Stimulated activated naive CD8-positive, alpha-beta T cell treated with anti-CD3 and anti-CD28 coated beads, Interleukin-15, amount 100 ng/mL, for 72 hours (primary cell): ENCODE measurements around the gene ZNF668.
"Not testable (repeated sequence)": the region's sequence is repeated elsewhere in the genome, so short reads cannot be mapped to it uniquely, and the experiment has no call there.

Experiments used
- ATAC-seq: fragments of 150-1000 bp; cut with Tn5 transposase; 2 replicates; pipeline ENCODE4 v1.10.0; 2021; ENCODE audit warnings: mild to moderate bottlenecking, moderate library complexity
- DNase-seq, 2 donors: peaks; one replicate each; pipeline ENCODE4 v3.0.0; 2021 to 2022
- H3K27ac Mint-ChIP-seq, 2 donors: one replicate each; pipeline ENCODE4 v1.8.0; 2022; ENCODE audit warnings: mild to moderate bottlenecking in 2 of 2, mixed read lengths in 2 of 2, moderate library complexity in 2 of 2
- H3K27me3 Mint-ChIP-seq: one replicate; pipeline ENCODE4 v1.8.0; 2022; ENCODE audit warnings: mixed read lengths
- H3K4me1 Mint-ChIP-seq: one replicate; pipeline ENCODE4 v1.8.0; 2022; ENCODE audit warnings: mild to moderate bottlenecking, mixed read lengths
- H3K4me3 Mint-ChIP-seq, 2 donors: one replicate each; pipeline ENCODE4 v1.8.0; 2022; ENCODE audit warnings: mild to moderate bottlenecking in 2 of 2, mixed read lengths in 2 of 2, moderate library complexity in 1 of 2
- H3K9me3 Mint-ChIP-seq, 2 donors: one replicate each; pipeline ENCODE4 v1.8.0; 2022; ENCODE audit warnings: mixed read lengths in 2 of 2

ZNF668 gene

GRCh38 chr16:31108035-31108793 lies 34.2 kb upstream of the ZNF668 start, which contains the start of gene BCKDK:
TSS of gene BCKDK (plus strand) at chr16:31108386. CDS start at chr16:31109224, 838 bp downstream.
- no peaks in the 10 kb centered on the region for H3K27me3 Mint-ChIP-seq
- H3K4me3 Mint-ChIP-seq, result peak within 1 kb of the TSS; percentile 90 to 95
- no peaks in the 10 kb centered on the region for H3K9me3 Mint-ChIP-seq
- ATAC-seq, result peak; percentile 86
- DNase-seq, result peak; percentile 69 to 76
- H3K4me1 Mint-ChIP-seq, result peaks cover 44% of the 10 kb centered on the region
- peak within 1 kb of the TSS; percentile 76 to 93 for H3K27ac Mint-ChIP-seq

- H3K27ac Mint-ChIP-seq, result peak overlapping the region in 1 of 2 donors; percentile 93
- ATAC-seq (peak; percentile 67), DNase-seq (peak; percentile 28 to 40)
- no peaks in the 10 kb centered on the region for H3K9me3 Mint-ChIP-seq
- peak overlapping the region; percentile 90 to 95 for H3K4me3 Mint-ChIP-seq
- no peaks in the 10 kb centered on the region for H3K27me3 Mint-ChIP-seq
- H3K4me1 Mint-ChIP-seq, result peaks cover 41% of the 10 kb centered on the region
Measured at GRCh38 chr16:31107465-31107867, 33.4 kb upstream of the ZNF668 start.

GRCh38 chr16:31106509-31107464 lies 32.7 kb upstream of the ZNF668 start:
- Mint-ChIP-seq H3K9me3 (no peaks in the 10 kb centered on the region), H3K27me3 (no peaks in the 10 kb centered on the region), H3K27ac (no peak overlapping the region), H3K4me1 (peaks cover 36% of the 10 kb centered on the region), H3K4me3 (peak overlapping the region; percentile 90 to 95)
- ATAC-seq (no peak), DNase-seq (no peak)

- peaks cover 35% of the 10 kb centered on the region for H3K4me1 Mint-ChIP-seq
- H3K4me3 Mint-ChIP-seq, result peak overlapping the region; percentile 64 to 66
- H3K9me3 Mint-ChIP-seq, result no peaks in the 10 kb centered on the region
- H3K27ac Mint-ChIP-seq, result peak overlapping the region; percentile 16 to 82
- ATAC-seq (peak; percentile 71), DNase-seq (peak; percentile 90 to 92)
- H3K27me3 Mint-ChIP-seq, result no peaks in the 10 kb centered on the region
Measured at GRCh38 chr16:31105677-31106213, 31.7 kb upstream of the ZNF668 start.

- not testable (repeated sequence) for H3K4me3 Mint-ChIP-seq, ATAC-seq, H3K27me3 Mint-ChIP-seq, DNase-seq, H3K9me3 Mint-ChIP-seq, H3K4me1 Mint-ChIP-seq
- H3K27ac Mint-ChIP-seq, result peak overlapping the region in 1 of 2 donors; percentile 1
Measured at GRCh38 chr16:31100876-31101641, 27.0 kb upstream of the ZNF668 start.

GRCh38 chr16:31099860-31100638 lies 26.0 kb upstream of the ZNF668 start:
- Mint-ChIP-seq H3K4me1 (peaks cover 11% of the 10 kb centered on the region), H3K27ac (no peak overlapping the region), H3K9me3 (peaks cover 0 to 5% of the 10 kb centered on the region in 2 donors), H3K27me3 (no peaks in the 10 kb centered on the region), H3K4me3 (no peak overlapping the region)
- ATAC-seq (no peak), DNase-seq (no peak)

GRCh38 chr16:31094424-31095120 lies 20.5 kb upstream of the ZNF668 start, which contains the start of gene VKORC1:
TSS of gene VKORC1 (minus strand) at chr16:31094797. CDS start at chr16:31094729, 68 bp downstream.
- Mint-ChIP-seq H3K27ac (peak within 1 kb of the TSS; percentile 97 to 98), H3K4me3 (peak within 1 kb of the TSS; percentile 95 to 98), H3K9me3 (peaks cover 0 to 5% of the 10 kb centered on the region in 2 donors), H3K4me1 (peaks cover 41% of the 10 kb centered on the region), H3K27me3 (no peaks in the 10 kb centered on the region)
- DNase-seq (peak; percentile 88 to 91), ATAC-seq (peak; percentile 95)

GRCh38 chr16:31094088-31094423 lies 20.0 kb upstream of the ZNF668 start:
- Mint-ChIP-seq H3K27me3 (no peaks in the 10 kb centered on the region), H3K4me3 (peak overlapping the region; percentile 95 to 98), H3K9me3 (peaks cover 0 to 5% of the 10 kb centered on the region in 2 donors), H3K4me1 (peaks cover 42% of the 10 kb centered on the region), H3K27ac (peak overlapping the region; percentile 97 to 98)
- ATAC-seq, result no peak
- no peak for DNase-seq

- no peak for ATAC-seq
- H3K27ac Mint-ChIP-seq, result no peak overlapping the region
- no peaks in the 10 kb centered on the region for H3K27me3 Mint-ChIP-seq
Measured at GRCh38 chr16:31093132-31093703, 19.2 kb upstream of the ZNF668 start.

GRCh38 chr16:31092330-31092729 lies 18.3 kb upstream of the ZNF668 start:
- ATAC-seq, result no peak
- no peak overlapping the region for H3K27ac Mint-ChIP-seq

More at GRCh38 chr16:31093132-31093703, 19.2 kb upstream of the ZNF668 start:
- no peak for DNase-seq
- Mint-ChIP-seq H3K4me1 (peaks cover 50% of the 10 kb centered on the region), H3K4me3 (peak overlapping the region; percentile 40 to 67), H3K9me3 (peaks cover 0 to 5% of the 10 kb centered on the region in 2 donors)

GRCh38 chr16:31090540-31090939 lies 16.5 kb upstream of the ZNF668 start:
- Mint-ChIP-seq H3K27me3 (no peaks in the 10 kb centered on the region), H3K4me1 (peaks cover 46% of the 10 kb centered on the region), H3K4me3 (no peak overlapping the region), H3K27ac (no peak overlapping the region), H3K9me3 (peaks cover 0 to 2% of the 10 kb centered on the region in 2 donors)
- DNase-seq (no peak), ATAC-seq (no peak)

More at GRCh38 chr16:31092330-31092729, 18.3 kb upstream of the ZNF668 start:
- Mint-ChIP-seq H3K9me3 (peaks cover 0 to 5% of the 10 kb centered on the region in 2 donors), H3K4me3 (no peak overlapping the region), H3K4me1 (peaks cover 52% of the 10 kb centered on the region), H3K27me3 (no peaks in the 10 kb centered on the region)
- DNase-seq, result no peak

GRCh38 chr16:31089199-31089598 lies 15.2 kb upstream of the ZNF668 start:
- DNase-seq, result no peak

GRCh38 chr16:31088459-31089183 lies 14.6 kb upstream of the ZNF668 start, which contains the start of gene PRSS53:
TSS of gene PRSS53 (minus strand) at chr16:31088943. CDS start at chr16:31088809, 134 bp downstream.
- Mint-ChIP-seq H3K27ac (peak within 1 kb of the TSS in 1 of 2 donors; percentile 50), H3K9me3 (no peaks in the 10 kb centered on the region), H3K27me3 (no peaks in the 10 kb centered on the region), H3K4me3 (no peak within 1 kb of the TSS), H3K4me1 (peaks cover 30% of the 10 kb centered on the region)
- DNase-seq, result no peak
- ATAC-seq, result no peak

More at GRCh38 chr16:31089199-31089598, 15.2 kb upstream of the ZNF668 start:
- Mint-ChIP-seq H3K4me1 (peaks cover 36% of the 10 kb centered on the region), H3K27ac (peak overlapping the region in 1 of 2 donors; percentile 50), H3K27me3 (no peaks in the 10 kb centered on the region), H3K4me3 (no peak overlapping the region), H3K9me3 (no peaks in the 10 kb centered on the region)
- ATAC-seq, result no peak
